Hair follicle dermal papilla cell (primary cell): ENCODE data around the gene TNNT3. TPM values are rescaled to one million over a fixed set of nuclear protein-coding genes. Genes with fewer than 3 reads are reported as not detected.

Source experiments
- total RNA-seq: library from RNA; depleted of rRNA; stranded (reverse); fragments of >200 nt; gene quantifications from 2 replicates; pipeline ENCODE4 v1.2.3, GENCODE V29; 2012

The TNNT3 gene
- total RNA-seq: not detected in 2 replicates

DNA sequence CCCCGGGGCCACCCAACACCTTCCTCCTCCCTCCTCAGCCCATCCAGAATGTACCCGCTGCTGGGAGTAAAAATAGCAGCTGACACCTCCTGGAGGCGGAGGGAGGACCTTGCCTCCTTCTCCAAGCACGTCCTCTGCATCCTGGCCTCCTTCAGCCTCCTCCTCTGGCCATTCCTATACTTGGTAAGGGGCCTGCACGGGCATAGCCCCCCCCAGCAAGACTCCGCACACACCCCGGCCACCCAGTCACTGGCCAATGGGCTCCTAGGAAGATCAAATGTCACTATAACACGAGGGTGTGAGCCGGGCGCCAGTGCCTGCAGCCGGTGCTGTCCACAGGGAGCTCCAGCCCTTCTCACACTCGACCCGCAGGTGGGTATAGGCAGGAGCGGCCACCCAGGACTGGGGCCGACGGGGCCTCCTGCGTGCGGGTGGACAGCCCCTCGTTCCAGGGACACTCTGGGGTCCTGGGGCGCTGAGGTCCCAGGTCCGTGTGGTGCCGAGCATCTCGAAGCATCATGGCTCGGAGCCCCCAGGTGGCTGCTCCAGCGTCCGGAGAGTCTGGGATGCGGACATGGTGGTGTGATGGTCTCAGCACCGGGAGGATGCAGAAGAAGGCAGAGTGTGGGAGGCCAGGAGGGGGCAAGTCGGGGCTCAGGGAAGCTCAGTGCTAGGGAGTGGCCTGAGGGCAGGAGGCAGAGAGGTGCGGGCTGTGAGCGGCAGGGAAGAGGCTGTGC, at the start of gene TNNT3:
TNNT3 (plus strand) TSS at position 313 of the 737 bp plus-strand sequence. CDS start 3,172 bp downstream, outside the sequence.

DNA sequence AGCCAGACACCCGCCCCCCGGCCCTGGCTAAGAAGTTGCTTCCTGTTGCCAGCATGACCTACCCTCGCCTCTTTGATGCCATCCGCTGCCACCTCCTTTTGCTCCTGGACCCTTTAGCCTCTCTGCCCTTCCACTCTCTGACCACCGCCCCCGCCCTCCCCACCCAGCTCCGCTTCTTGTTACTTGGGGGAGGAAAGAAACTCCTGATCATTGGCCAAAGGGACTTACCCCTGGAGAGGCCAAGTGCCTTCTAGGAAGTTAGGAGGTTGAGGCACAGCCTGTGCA, 27.7 kb upstream of the TNNT3 start, which contains the start of gene PRR33:
PRR33 (minus strand) TSS at position 65 of the 285 bp plus-strand sequence. CDS start 1,311 bp downstream, outside the sequence.

DNA sequence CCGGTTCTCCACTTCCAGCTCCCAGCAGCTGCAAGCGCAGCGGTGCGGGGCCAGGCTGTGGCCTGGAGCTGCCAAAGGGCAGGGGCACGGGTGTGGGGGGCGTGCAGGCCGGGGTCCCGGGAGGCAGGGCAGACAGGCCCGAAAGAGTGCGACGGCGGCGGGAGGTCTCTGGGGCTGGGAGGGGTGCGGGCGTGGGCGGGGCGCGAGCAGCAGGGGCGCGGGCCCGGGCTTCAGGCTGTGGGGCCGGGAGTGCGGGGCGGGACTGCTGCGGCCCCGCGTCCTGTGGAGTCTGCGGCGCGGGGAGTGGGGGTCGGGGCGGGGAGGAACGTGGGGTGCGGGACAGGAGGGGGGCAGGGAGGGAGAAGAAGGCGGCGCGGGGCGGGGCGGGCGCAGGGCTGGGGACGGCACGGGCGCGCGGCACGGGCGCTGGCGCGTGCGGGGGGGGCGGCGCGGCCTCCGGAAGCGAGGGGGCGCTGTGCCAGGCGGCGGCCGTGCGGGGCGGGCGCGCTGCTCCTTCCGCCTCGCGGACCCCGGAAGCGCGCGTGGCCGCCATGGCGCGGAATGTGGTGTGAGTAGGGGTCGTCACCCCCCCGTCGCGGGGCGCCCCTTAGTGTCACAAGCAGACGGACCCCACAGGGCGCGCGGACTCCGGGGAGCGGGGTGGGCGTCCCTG, 27.4 kb downstream of the TNNT3 start, which contains the start of gene MRPL23:
MRPL23 (plus strand) TSS at position 521 of the 673 bp plus-strand sequence; CDS start at position 552, 31 bp downstream.

Other genes with a start within 250 kb of the TNNT3 start
- gene KRTAP5-6, start 222.5 kb upstream of the TNNT3 start, total RNA-seq: not detected in 2 replicates
- 0.65 and 1.2 TPM in 2 replicates for gene IFITM10, start 169.1 kb upstream of the TNNT3 start, total RNA-seq
- 143 and 148 TPM in 2 replicates for gene CTSD, start 155.8 kb upstream of the TNNT3 start, total RNA-seq
- 0.12 and 1.1 TPM in 2 replicates for gene SYT8, start 84.7 kb upstream of the TNNT3 start, total RNA-seq
- not detected in 2 replicates for gene TNNI2, start 80.7 kb upstream of the TNNT3 start, total RNA-seq
- 0.24 and 0.65 TPM in 2 replicates for gene LSP1, start 66.6 kb upstream of the TNNT3 start, total RNA-seq
- not detected in 2 replicates for gene PRR33, start 27.8 kb upstream of the TNNT3 start, total RNA-seq
- 80.2 and 128 TPM in 2 replicates for gene MRPL23, start 27.6 kb downstream of the TNNT3 start, total RNA-seq
- 0.49 and 0.73 TPM in 2 replicates for gene H19, start 78.1 kb downstream of the TNNT3 start, total RNA-seq
- 0.85 and 1.9 TPM in 2 replicates for gene IGF2, start 219.7 kb downstream of the TNNT3 start, total RNA-seq
- gene INS, start 241.5 kb downstream of the TNNT3 start, total RNA-seq: not detected in 2 replicates